MM.1S (cell line): ENCODE measurements around the gene PIK3R1.

ENCODE experiments used
- EZH2 ChIP-seq: fragments of 300-600 bp; sonication (generic); optimal IDR thresholded peaks from 2 replicates; pipeline ENCODE3; 2017; ENCODE audit warnings: low read depth, mild to moderate bottlenecking, antibody characterized with exemption, low read length, mixed read lengths
- TF ChIP-seq, protein P1 (sequence below): fragments of 300-600 bp; sonication (generic); IDR thresholded peaks from 2 replicates; pipeline ENCODE4 v1.5.1; 2016; ENCODE audit warnings: antibody characterized with exemption, low read length, mixed read lengths

DNA sequence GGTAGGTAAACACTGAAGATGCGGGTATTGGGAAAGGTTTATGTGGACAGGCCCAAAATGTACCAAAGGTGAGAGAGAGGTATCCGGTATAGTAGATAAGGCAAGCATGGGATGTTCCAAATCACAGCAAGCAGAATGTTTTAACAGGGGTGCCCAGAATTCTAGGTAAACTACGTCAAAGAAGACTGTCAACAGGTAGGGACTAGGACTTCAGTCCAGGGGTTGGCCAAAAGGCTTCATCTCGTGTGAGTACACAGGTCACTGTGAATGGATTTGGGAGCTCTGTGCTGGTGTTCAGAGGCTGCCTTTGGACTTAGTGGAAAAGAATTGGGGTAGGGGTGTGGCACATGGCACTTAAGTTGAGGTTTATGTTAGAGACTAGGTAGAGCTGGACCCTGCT is 66.4 kb downstream of the PIK3R1 start:
- TF ChIP-seq, protein P1, sequence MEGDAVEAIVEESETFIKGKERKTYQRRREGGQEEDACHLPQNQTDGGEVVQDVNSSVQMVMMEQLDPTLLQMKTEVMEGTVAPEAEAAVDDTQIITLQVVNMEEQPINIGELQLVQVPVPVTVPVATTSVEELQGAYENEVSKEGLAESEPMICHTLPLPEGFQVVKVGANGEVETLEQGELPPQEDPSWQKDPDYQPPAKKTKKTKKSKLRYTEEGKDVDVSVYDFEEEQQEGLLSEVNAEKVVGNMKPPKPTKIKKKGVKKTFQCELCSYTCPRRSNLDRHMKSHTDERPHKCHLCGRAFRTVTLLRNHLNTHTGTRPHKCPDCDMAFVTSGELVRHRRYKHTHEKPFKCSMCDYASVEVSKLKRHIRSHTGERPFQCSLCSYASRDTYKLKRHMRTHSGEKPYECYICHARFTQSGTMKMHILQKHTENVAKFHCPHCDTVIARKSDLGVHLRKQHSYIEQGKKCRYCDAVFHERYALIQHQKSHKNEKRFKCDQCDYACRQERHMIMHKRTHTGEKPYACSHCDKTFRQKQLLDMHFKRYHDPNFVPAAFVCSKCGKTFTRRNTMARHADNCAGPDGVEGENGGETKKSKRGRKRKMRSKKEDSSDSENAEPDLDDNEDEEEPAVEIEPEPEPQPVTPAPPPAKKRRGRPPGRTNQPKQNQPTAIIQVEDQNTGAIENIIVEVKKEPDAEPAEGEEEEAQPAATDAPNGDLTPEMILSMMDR, result no peak
- no peak for TF ChIP-seq EZH2
